T-helper 1 cell treated with Interleukin-12 subunit alpha and Interleukin-12 subunit beta and Interleukin-4 antibody, amounts not matched to agents 30 μg/mL and 1 μg/mL, for 36 hours (primary cell): ENCODE measurements around the gene CIT.
"Not testable (repeated sequence)": the region's sequence is repeated elsewhere in the genome, so short reads cannot be mapped to it uniquely, and the experiment has no call there.

ENCODE experiments used
- H3K27ac Mint-ChIP-seq: one replicate; pipeline ENCODE4 v1.8.0; 2021; ENCODE audit warnings: mild to moderate bottlenecking, mixed read lengths
- H3K27me3 Mint-ChIP-seq: one replicate; pipeline ENCODE4 v1.8.0; 2021; ENCODE audit warnings: low read depth, mixed read lengths
- H3K36me3 Mint-ChIP-seq: one replicate; pipeline ENCODE4 v1.8.0; 2021; ENCODE audit warnings: low read depth, mixed read lengths
- H3K4me1 Mint-ChIP-seq: one replicate; pipeline ENCODE4 v1.8.0; 2021; ENCODE audit warnings: low read depth, mixed read lengths
- H3K4me3 Mint-ChIP-seq: one replicate; pipeline ENCODE4 v1.8.0; 2021; ENCODE audit warnings: mild to moderate bottlenecking, moderate library complexity, mixed read lengths
- H3K9me3 Mint-ChIP-seq: one replicate; pipeline ENCODE4 v1.8.0; 2021; ENCODE audit warnings: mixed read lengths

The CIT gene

GRCh38 chr12:119876761-119877638 is at the start of gene CIT:
Gene CIT, minus strand, starts transcription at chr12:119877320. Its CDS starts 1,152 bp downstream, at chr12:119876168.
- peaks cover 12% of the 10 kb centered on the region for H3K36me3 Mint-ChIP-seq
- no peaks in the 10 kb centered on the region for H3K9me3 Mint-ChIP-seq
- H3K27me3 Mint-ChIP-seq = peaks cover 10% of the 10 kb centered on the region
- peak within 1 kb of the TSS; percentile 80 for H3K4me3 Mint-ChIP-seq
- peak within 1 kb of the TSS; percentile 67 for H3K27ac Mint-ChIP-seq
- H3K4me1 Mint-ChIP-seq = peaks cover 24% of the 10 kb centered on the region

- Mint-ChIP-seq H3K27me3 (peaks cover 23% of the 10 kb centered on the region), H3K4me1 (no peaks in the 10 kb centered on the region), H3K9me3 (no peaks in the 10 kb centered on the region), H3K27ac (no peak overlapping the region), H3K4me3 (no peak overlapping the region), H3K36me3 (no peaks in the 10 kb centered on the region)
Observed at GRCh38 chr12:119925269-119925668, 48.1 kb upstream of the CIT start.

- Mint-ChIP-seq H3K4me3 (no peak overlapping the region), H3K27ac (no peak overlapping the region), H3K4me1 (no peaks in the 10 kb centered on the region), H3K9me3 (no peaks in the 10 kb centered on the region), H3K27me3 (peaks cover 9% of the 10 kb centered on the region), H3K36me3 (no peaks in the 10 kb centered on the region)
Observed at GRCh38 chr12:119920064-119920463, 42.9 kb upstream of the CIT start.

GRCh38 chr12:119915894-119916510 is 38.9 kb upstream of the CIT start:
- Mint-ChIP-seq H3K27ac (no peak overlapping the region), H3K9me3 (no peaks in the 10 kb centered on the region), H3K4me3 (no peak overlapping the region), H3K27me3 (no peaks in the 10 kb centered on the region), H3K36me3 (no peaks in the 10 kb centered on the region), H3K4me1 (no peaks in the 10 kb centered on the region)

GRCh38 chr12:119914666-119915065 is 37.5 kb upstream of the CIT start:
- Mint-ChIP-seq H3K4me3 (no peak overlapping the region), H3K4me1 (no peaks in the 10 kb centered on the region), H3K27me3 (no peaks in the 10 kb centered on the region), H3K27ac (no peak overlapping the region), H3K9me3 (no peaks in the 10 kb centered on the region), H3K36me3 (no peaks in the 10 kb centered on the region)

GRCh38 chr12:119913536-119914330 is 36.6 kb upstream of the CIT start:
- Mint-ChIP-seq H3K4me1 (no peaks in the 10 kb centered on the region), H3K4me3 (no peak overlapping the region), H3K9me3 (no peaks in the 10 kb centered on the region), H3K36me3 (no peaks in the 10 kb centered on the region), H3K27ac (no peak overlapping the region), H3K27me3 (no peaks in the 10 kb centered on the region)

GRCh38 chr12:119911182-119911581 is 34.1 kb upstream of the CIT start:
- H3K36me3 Mint-ChIP-seq = no peaks in the 10 kb centered on the region
- H3K27ac Mint-ChIP-seq = no peak overlapping the region
- no peaks in the 10 kb centered on the region for H3K9me3 Mint-ChIP-seq
- H3K4me3 Mint-ChIP-seq = no peak overlapping the region
- H3K27me3 Mint-ChIP-seq = no peaks in the 10 kb centered on the region
- H3K4me1 Mint-ChIP-seq = no peaks in the 10 kb centered on the region

GRCh38 chr12:119910586-119910985 is 33.5 kb upstream of the CIT start:
- H3K27me3 Mint-ChIP-seq = no peaks in the 10 kb centered on the region
- no peak overlapping the region for H3K4me3 Mint-ChIP-seq
- no peaks in the 10 kb centered on the region for H3K36me3 Mint-ChIP-seq
- no peak overlapping the region for H3K27ac Mint-ChIP-seq
- no peaks in the 10 kb centered on the region for H3K9me3 Mint-ChIP-seq
- H3K4me1 Mint-ChIP-seq = no peaks in the 10 kb centered on the region

- no peak overlapping the region for H3K4me3 Mint-ChIP-seq
- peaks cover 4% of the 10 kb centered on the region for H3K4me1 Mint-ChIP-seq
- H3K9me3 Mint-ChIP-seq = no peaks in the 10 kb centered on the region
- H3K27ac Mint-ChIP-seq = no peak overlapping the region
- no peaks in the 10 kb centered on the region for H3K36me3 Mint-ChIP-seq
- no peaks in the 10 kb centered on the region for H3K27me3 Mint-ChIP-seq
Observed at GRCh38 chr12:119902084-119902509, 25.0 kb upstream of the CIT start.

- Mint-ChIP-seq H3K4me1 (peaks cover 4% of the 10 kb centered on the region), H3K9me3 (no peaks in the 10 kb centered on the region), H3K27ac (no peak overlapping the region), H3K4me3 (no peak overlapping the region), H3K36me3 (no peaks in the 10 kb centered on the region), H3K27me3 (no peaks in the 10 kb centered on the region)
Observed at GRCh38 chr12:119901670-119902069, 24.6 kb upstream of the CIT start.

GRCh38 chr12:119894916-119895315 is 17.8 kb upstream of the CIT start:
- Mint-ChIP-seq H3K27ac (no peak overlapping the region), H3K4me3 (no peak overlapping the region), H3K4me1 (no peaks in the 10 kb centered on the region), H3K36me3 (no peaks in the 10 kb centered on the region), H3K27me3 (peaks cover 8% of the 10 kb centered on the region), H3K9me3 (no peaks in the 10 kb centered on the region)

- not testable (repeated sequence) for H3K36me3 Mint-ChIP-seq, H3K4me3 Mint-ChIP-seq, H3K27ac Mint-ChIP-seq, H3K27me3 Mint-ChIP-seq, H3K9me3 Mint-ChIP-seq, H3K4me1 Mint-ChIP-seq
Observed at GRCh38 chr12:119892611-119893010, 15.5 kb upstream of the CIT start.

- Mint-ChIP-seq H3K9me3 (no peaks in the 10 kb centered on the region), H3K27ac (no peak overlapping the region), H3K4me1 (no peaks in the 10 kb centered on the region)
Observed at GRCh38 chr12:119885549-119885948, 8.4 kb upstream of the CIT start.

GRCh38 chr12:119883791-119884190 is 6.7 kb upstream of the CIT start:
- H3K9me3 Mint-ChIP-seq, H3K36me3 Mint-ChIP-seq, H3K27ac Mint-ChIP-seq, H3K4me3 Mint-ChIP-seq, H3K4me1 Mint-ChIP-seq: not testable (repeated sequence)
- H3K27me3 Mint-ChIP-seq = peaks cover 43% of the 10 kb centered on the region

More at GRCh38 chr12:119885549-119885948, 8.4 kb upstream of the CIT start:
- Mint-ChIP-seq H3K36me3 (no peaks in the 10 kb centered on the region), H3K4me3 (no peak overlapping the region), H3K27me3 (peaks cover 43% of the 10 kb centered on the region)
